VCaP (cell line): ENCODE data around the gene HDLBP.

Source experiments
- H3K27ac ChIP-seq: fragments of 450-650 bp; 2 replicates; pipeline ENCODE4 v1.5.1; 2017
- CTCF ChIP-seq: fragments of 450-650 bp; conservative IDR thresholded peaks from 2 replicates; pipeline ENCODE4 v1.5.1; 2017; ENCODE audit warnings: mild to moderate bottlenecking, moderate library complexity

The HDLBP gene

DNA sequence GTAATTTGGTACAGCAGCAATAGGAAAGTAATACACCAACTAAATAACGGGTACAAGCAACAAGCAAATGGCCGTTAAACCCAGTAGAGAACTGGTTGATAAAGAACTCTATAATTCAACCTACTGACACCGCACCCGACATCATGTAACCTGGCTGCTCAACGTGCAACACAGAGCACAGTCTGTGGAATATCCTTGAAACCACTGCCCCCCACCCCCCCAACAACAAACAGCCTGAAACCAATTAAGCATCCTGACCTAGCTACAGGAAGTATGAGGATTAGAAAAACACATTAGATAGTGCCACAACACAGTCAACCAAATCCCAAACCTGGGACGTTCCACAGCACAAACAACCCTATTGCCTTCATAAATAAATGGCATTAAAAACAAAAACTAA, 23.5 kb downstream of the HDLBP start:
- peak overlapping the region; percentile 26 for H3K27ac ChIP-seq
- TF ChIP-seq CTCF = no peak

- no peak for TF ChIP-seq CTCF
- no peak overlapping the region for H3K27ac ChIP-seq
Observed at GRCh38 chr2:241291153-241291552, 24.3 kb downstream of the HDLBP start.

GRCh38 chr2:241289597-241289996, 25.9 kb downstream of the HDLBP start:
- TF ChIP-seq CTCF = no peak
- no peak overlapping the region for H3K27ac ChIP-seq

DNA sequence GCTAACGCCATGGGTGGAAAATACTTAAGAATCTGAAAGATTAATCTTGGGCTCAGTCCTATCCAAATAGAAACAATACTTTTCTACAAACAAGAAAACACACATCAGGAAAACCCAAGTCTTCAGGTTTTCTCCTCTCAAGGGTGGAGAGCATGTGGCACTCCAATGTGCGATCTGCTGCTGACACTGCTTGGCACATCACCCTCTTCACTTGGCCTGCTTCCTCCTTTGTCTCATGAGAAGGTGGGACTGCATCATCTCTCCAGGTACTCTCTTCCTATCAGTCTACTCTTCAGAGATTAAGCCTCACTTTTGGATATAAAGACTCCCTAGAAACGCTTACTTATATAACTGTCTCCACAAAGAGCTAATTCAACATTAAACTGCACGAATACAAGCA, 26.4 kb downstream of the HDLBP start:
- no peak for TF ChIP-seq CTCF
- no peak overlapping the region for H3K27ac ChIP-seq

DNA sequence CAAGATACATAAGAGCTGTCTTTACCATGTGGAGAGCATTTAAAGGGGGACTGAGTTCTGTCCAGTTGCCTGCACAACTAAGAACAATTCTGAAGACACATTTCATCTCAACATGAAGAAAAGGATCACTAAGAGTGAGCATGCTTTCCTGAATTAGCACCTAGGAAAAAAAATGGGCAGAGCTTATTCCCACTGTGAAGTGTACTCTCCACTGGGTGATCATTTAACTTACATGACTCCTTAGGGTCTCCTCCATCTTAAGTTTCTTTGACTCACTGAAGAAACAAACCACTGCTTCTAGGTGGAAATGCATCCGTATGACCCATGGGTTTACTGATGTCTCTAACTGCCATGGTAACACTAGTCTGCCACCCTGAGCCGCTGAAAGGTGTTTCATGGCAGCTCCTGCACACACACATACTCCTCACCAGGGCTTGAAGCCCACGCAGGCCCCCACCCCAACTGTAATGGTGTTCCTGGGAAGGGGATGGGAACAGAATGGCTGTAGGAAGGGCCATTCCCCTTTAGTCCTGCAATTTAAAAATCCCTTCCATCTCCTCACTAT, 27.1 kb downstream of the HDLBP start:
- H3K27ac ChIP-seq = no peak overlapping the region
- no peak for TF ChIP-seq CTCF

DNA sequence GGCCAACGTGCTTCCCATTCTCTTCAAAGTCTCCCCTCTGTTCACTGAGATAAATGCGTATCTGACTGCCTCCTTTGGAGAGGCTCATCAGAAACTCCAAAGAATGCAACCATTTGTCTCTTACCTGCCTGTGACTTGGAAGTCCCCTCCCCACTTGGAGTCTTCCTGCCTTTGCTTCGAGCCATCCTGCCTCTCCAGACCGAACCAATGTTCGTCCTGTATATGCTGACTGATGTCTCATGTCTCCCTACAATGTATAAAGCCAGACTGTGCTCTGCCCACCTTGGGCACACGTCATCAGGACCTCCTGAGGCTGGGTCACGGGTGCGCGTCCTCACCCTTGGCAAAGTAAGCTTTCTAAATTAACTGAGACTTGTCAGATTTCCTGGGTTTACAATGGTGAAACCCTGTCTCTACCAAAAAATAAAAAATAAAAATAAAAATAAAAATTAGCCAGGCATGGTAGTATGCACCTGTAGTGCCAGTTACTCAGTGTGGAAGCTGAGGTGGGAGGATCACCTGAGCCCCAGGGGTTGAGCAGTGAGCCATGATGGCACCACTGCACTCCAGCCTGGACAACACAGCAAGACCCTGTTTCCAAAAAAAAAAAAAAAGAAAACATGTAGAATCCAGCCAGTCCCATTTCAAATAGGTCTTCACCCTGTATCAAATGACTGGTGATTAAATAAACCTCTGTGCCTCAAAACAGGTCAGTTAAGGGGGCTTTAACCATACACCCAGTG, 29.0 kb downstream of the HDLBP start:
- no peak for TF ChIP-seq CTCF
- peak overlapping the region; percentile 87 for H3K27ac ChIP-seq

DNA sequence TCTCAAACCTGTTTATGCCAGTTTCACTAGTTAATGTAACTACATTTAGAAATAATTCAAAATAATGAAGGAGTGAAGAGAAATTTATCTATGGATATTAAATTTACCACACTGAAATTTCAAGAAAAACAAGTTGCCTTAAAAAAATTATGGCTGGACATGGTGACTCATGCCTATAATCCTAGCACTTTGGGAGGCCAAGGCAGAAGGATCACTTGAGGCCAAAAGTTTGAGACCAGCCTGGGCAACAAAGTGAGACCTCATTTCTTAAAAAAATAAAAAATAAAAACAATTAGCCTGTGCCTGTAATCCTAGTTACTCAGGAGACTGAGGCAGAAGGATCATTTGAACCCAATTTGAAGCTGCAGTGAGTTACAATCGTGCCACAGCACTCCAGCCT, 29.9 kb downstream of the HDLBP start:
- peak overlapping the region; percentile 87 for H3K27ac ChIP-seq
- TF ChIP-seq CTCF = no peak
